HEK293 (cell line): Measurements from ENCODE around the gene PRCC.

Experiments used
- CTCF ChIA-PET: fragments of 350-600 bp; formaldehyde crosslinking; extraction: SDS; loops from one replicate; lab custom pipeline; 2021; ENCODE audit warnings: antibody characterized with exemption; lab: Yijun Ruan, JAX
- POLR2A ChIA-PET: fragments of 300-600 bp; formaldehyde crosslinking; extraction: SDS; loops from one replicate; lab custom pipeline; 2020; ENCODE audit warnings: antibody characterized with exemption, inconsistent platforms; lab: Yijun Ruan, JAX
- H3K27ac ChIP-seq: fragments of 200-500 bp; sonication (Bioruptor generic); 2 replicates; pipeline ENCODE4 v1.5.1; 2014; ENCODE audit warnings: low read depth, low read length, control low read depth, inconsistent platforms; ENCODE audit errors: extremely low read depth
- H3K36me3 ChIP-seq, 2 experiments: fragments of 200-500 bp in 1 of 2; sonication (Bioruptor generic) in 1 of 2; 1 replicate in 1 of 2; 2 replicates in 1 of 2; pipeline ENCODE4 v1.5.1; 2014 to 2017; ENCODE audit warnings: inconsistent platforms in 2 of 2, low read length in 2 of 2; ENCODE audit not compliant: control insufficient read depth in 2 of 2, insufficient read depth in 1 of 2
- H3K4me1 ChIP-seq: fragments of 200-500 bp; sonication (Bioruptor generic); 2 replicates; pipeline ENCODE4 v1.5.1; 2014; ENCODE audit warnings: mild to moderate bottlenecking, low read length, inconsistent platforms; ENCODE audit not compliant: control insufficient read depth, insufficient read depth
- H3K4me3 ChIP-seq: 2 replicates; pipeline ENCODE4 v1.5.1; 2011; ENCODE audit warnings: low read depth, mild to moderate bottlenecking, control low read depth, low read length, moderate library complexity
- H3K9me3 ChIP-seq: fragments of 200-500 bp; sonication (Bioruptor generic); 2 replicates; pipeline ENCODE4 v1.5.1; 2014; ENCODE audit warnings: low read depth, low read length, inconsistent platforms; ENCODE audit not compliant: control insufficient read depth, insufficient read depth
- BCL11A ChIP-seq: fragments of 450-650 bp; formaldehyde crosslinking; IDR thresholded peaks from 2 replicates; pipeline ENCODE4 v1.5.1; 2016; ENCODE audit warnings: low read depth, missing biosample characterization, missing genetic modification characterization
- BCL11B ChIP-seq: fragments of 450-650 bp; formaldehyde crosslinking; IDR thresholded peaks from 2 replicates; pipeline ENCODE4 v1.5.1; 2016; ENCODE audit warnings: low read depth, missing biosample characterization, missing genetic modification characterization
- KLF1 ChIP-seq: fragments of 450-650 bp; formaldehyde crosslinking; IDR thresholded peaks from 2 replicates; pipeline ENCODE4 v1.5.1; 2016; ENCODE audit warnings: missing biosample characterization, missing genetic modification characterization
- MYNN ChIP-seq: fragments of 450-650 bp; formaldehyde crosslinking; IDR thresholded peaks from 2 replicates; pipeline ENCODE4 v1.5.1; 2016; ENCODE audit warnings: missing biosample characterization, missing genetic modification characterization, borderline replicate concordance
- PRDM1 ChIP-seq: fragments of 450-650 bp; formaldehyde crosslinking; IDR thresholded peaks from 2 replicates; pipeline ENCODE4; 2016; ENCODE audit warnings: missing biosample characterization, missing genetic modification characterization
- RBAK ChIP-seq: fragments of 450-650 bp; formaldehyde crosslinking; IDR thresholded peaks from 2 replicates; pipeline ENCODE4 v1.5.1; 2016; ENCODE audit warnings: missing biosample characterization, missing genetic modification characterization
- ZNF140 ChIP-seq: fragments of 450-650 bp; formaldehyde crosslinking; IDR thresholded peaks from 2 replicates; pipeline ENCODE4 v1.5.1; 2016; ENCODE audit warnings: missing biosample characterization, missing genetic modification characterization
- ZNF2 ChIP-seq: fragments of 450-650 bp; formaldehyde crosslinking; IDR thresholded peaks from 2 replicates; pipeline ENCODE4 v1.5.1; 2016; ENCODE audit warnings: missing biosample characterization, missing genetic modification characterization
- ZNF221 ChIP-seq: fragments of 450-650 bp; formaldehyde crosslinking; IDR thresholded peaks from 2 replicates; pipeline ENCODE4 v1.5.1; 2017; ENCODE audit warnings: missing biosample characterization, missing genetic modification characterization, borderline replicate concordance
- ZNF302 ChIP-seq: fragments of 450-650 bp; formaldehyde crosslinking; IDR thresholded peaks from 2 replicates; pipeline ENCODE4 v1.5.1; 2016; ENCODE audit warnings: missing biosample characterization, missing genetic modification characterization, low read depth
- ZNF350 ChIP-seq: fragments of 450-650 bp; formaldehyde crosslinking; IDR thresholded peaks from 2 replicates; pipeline ENCODE4 v1.5.0; 2017; ENCODE audit warnings: missing biosample characterization, mild to moderate bottlenecking, missing genetic modification characterization
- ZNF366 ChIP-seq: fragments of 450-650 bp; formaldehyde crosslinking; conservative IDR thresholded peaks from 2 replicates; pipeline ENCODE4 v1.5.1; 2016; ENCODE audit warnings: missing biosample characterization, missing genetic modification characterization
- ZNF394 ChIP-seq: fragments of 450-650 bp; formaldehyde crosslinking; IDR thresholded peaks from 2 replicates; pipeline ENCODE4 v1.5.1; 2016; ENCODE audit warnings: missing biosample characterization, missing genetic modification characterization, mild to moderate bottlenecking, moderate library complexity, borderline replicate concordance
- ZNF501 ChIP-seq: fragments of 450-650 bp; formaldehyde crosslinking; IDR thresholded peaks from 2 replicates; pipeline ENCODE4 v1.5.1; 2016; ENCODE audit warnings: missing biosample characterization, missing genetic modification characterization
- ZNF629 ChIP-seq: fragments of 450-650 bp; formaldehyde crosslinking; IDR thresholded peaks from 2 replicates; pipeline ENCODE4 v1.5.1; 2017; ENCODE audit warnings: missing biosample characterization, missing genetic modification characterization
- ZNF664 ChIP-seq: fragments of 450-650 bp; formaldehyde crosslinking; IDR thresholded peaks from 2 replicates; pipeline ENCODE4 v1.5.1; 2016; ENCODE audit warnings: missing biosample characterization, missing genetic modification characterization
- TF ChIP-seq, protein P1 (sequence below): fragments of 450-650 bp; formaldehyde crosslinking; IDR thresholded peaks from 2 replicates; pipeline ENCODE4 v1.5.1; 2016; ENCODE audit warnings: missing biosample characterization, missing genetic modification characterization
- TF ChIP-seq, protein P2 (sequence below): fragments of 450-650 bp; formaldehyde crosslinking; IDR thresholded peaks from 2 replicates; pipeline ENCODE4 v1.5.1; 2016; ENCODE audit warnings: missing biosample characterization, missing genetic modification characterization
- TF ChIP-seq, protein P3 (sequence below): fragments of 450-650 bp; formaldehyde crosslinking; IDR thresholded peaks from 2 replicates; pipeline ENCODE4 v1.5.1; 2017; ENCODE audit warnings: missing biosample characterization, missing genetic modification characterization
- TF ChIP-seq, protein P4 (sequence below): fragments of 450-650 bp; formaldehyde crosslinking; IDR thresholded peaks from 2 replicates; pipeline ENCODE4 v1.5.1; 2016; ENCODE audit warnings: missing biosample characterization, missing genetic modification characterization, borderline replicate concordance

PRCC gene

GRCh38 chr1:156721535-156721934 is 45.8 kb upstream of the PRCC start:
- H3K4me3 ChIP-seq, result no peak overlapping the region
- ChIA-PET POLR2A (interaction anchor here (0.6 to 1.7 kb wide), 5 partner anchors 19 to 97 kb away, joined by 3 to 10 read pairs (median 4); partner anchors contain the start of genes HDGF and MRPL24), CTCF (interaction anchor here (0.5 to 7.1 kb wide), 11 partner anchors 9 to 206 kb away, joined by 3 to 112 read pairs (median 4); partner anchors contain the start of gene CRABP2)
- H3K9me3 ChIP-seq, result no peaks in the 10 kb centered on the region
- no peaks in the 10 kb centered on the region; the same call in 1 of the 2 replicates for H3K4me1 ChIP-seq
- TF ChIP-seq RBAK (tag by site-specific recombination) (no peak), ZNF221 (tag by site-specific recombination) (no peak), ZNF140 (tag by site-specific recombination) (no peak)
- TF ChIP-seq, protein P1, sequence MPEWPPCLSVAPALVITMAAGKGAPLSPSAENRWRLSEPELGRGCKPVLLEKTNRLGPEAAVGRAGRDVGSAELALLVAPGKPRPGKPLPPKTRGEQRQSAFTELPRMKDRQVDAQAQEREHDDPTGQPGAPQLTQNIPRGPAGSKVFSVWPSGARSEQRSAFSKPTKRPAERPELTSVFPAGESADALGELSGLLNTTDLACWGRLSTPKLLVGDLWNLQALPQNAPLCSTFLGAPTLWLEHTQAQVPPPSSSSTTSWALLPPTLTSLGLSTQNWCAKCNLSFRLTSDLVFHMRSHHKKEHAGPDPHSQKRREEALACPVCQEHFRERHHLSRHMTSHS (tag by site-specific recombination), result no peak
- peaks cover 7 to 66% of the 10 kb centered on the region in 2 experiments; a peak in 2 of 3 replicates for H3K36me3 ChIP-seq
- H3K27ac ChIP-seq, result no peak overlapping the region

GRCh38 chr1:156725683-156726280 is 41.6 kb upstream of the PRCC start:
- ChIA-PET POLR2A (interaction anchor here (1.0 to 4.8 kb wide), 12 partner anchors 16 to 169 kb away, joined by 3 to 84 read pairs (median 8); partner anchors contain the start of genes CRABP2, HDGF, MRPL24 and NTRK1), CTCF (interaction anchor here (0.6 to 10.1 kb wide), 65 partner anchors 10 to 437 kb away, joined by 3 to 526 read pairs (median 6); partner anchors contain the start of genes CRABP2, HAPLN2, HDGF and INSRR)
- Histone ChIP-seq H3K4me1 (peaks cover 7% of the 10 kb centered on the region), H3K36me3 (peaks cover 7 to 60% of the 10 kb centered on the region in 2 experiments; a peak in 2 of 3 replicates), H3K4me3 (peak overlapping the region; percentile 24), H3K9me3 (no peaks in the 10 kb centered on the region), H3K27ac (no peak overlapping the region)
- TF ChIP-seq ZNF394 (tag by site-specific recombination) (peak; percentile 39; the same call in 1 of the 2 replicates), BCL11B (tag by site-specific recombination) (no peak), ZNF366 (tag by site-specific recombination) (peak; percentile 84), MYNN (tag by site-specific recombination) (no peak), PRDM1 (tag by site-specific recombination) (peak; percentile 100), ZNF664 (tag by site-specific recombination) (no peak), BCL11A (tag by site-specific recombination) (peak; percentile 52; the same call in 1 of the 2 replicates), ZNF2 (tag by site-specific recombination) (peak; percentile 62; the same call in 1 of the 2 replicates), KLF1 (tag by site-specific recombination) (no peak; the same call in 1 of the 2 replicates), ZNF302 (tag by site-specific recombination) (no peak), ZNF350 (tag by site-specific recombination) (no peak), ZNF501 (tag by site-specific recombination) (peak; percentile 85), ZNF629 (tag by site-specific recombination) (peak; percentile 55)
- TF ChIP-seq, protein P2, sequence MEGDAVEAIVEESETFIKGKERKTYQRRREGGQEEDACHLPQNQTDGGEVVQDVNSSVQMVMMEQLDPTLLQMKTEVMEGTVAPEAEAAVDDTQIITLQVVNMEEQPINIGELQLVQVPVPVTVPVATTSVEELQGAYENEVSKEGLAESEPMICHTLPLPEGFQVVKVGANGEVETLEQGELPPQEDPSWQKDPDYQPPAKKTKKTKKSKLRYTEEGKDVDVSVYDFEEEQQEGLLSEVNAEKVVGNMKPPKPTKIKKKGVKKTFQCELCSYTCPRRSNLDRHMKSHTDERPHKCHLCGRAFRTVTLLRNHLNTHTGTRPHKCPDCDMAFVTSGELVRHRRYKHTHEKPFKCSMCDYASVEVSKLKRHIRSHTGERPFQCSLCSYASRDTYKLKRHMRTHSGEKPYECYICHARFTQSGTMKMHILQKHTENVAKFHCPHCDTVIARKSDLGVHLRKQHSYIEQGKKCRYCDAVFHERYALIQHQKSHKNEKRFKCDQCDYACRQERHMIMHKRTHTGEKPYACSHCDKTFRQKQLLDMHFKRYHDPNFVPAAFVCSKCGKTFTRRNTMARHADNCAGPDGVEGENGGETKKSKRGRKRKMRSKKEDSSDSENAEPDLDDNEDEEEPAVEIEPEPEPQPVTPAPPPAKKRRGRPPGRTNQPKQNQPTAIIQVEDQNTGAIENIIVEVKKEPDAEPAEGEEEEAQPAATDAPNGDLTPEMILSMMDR (tag by site-specific recombination), result peak; percentile 98
- TF ChIP-seq, protein P3, sequence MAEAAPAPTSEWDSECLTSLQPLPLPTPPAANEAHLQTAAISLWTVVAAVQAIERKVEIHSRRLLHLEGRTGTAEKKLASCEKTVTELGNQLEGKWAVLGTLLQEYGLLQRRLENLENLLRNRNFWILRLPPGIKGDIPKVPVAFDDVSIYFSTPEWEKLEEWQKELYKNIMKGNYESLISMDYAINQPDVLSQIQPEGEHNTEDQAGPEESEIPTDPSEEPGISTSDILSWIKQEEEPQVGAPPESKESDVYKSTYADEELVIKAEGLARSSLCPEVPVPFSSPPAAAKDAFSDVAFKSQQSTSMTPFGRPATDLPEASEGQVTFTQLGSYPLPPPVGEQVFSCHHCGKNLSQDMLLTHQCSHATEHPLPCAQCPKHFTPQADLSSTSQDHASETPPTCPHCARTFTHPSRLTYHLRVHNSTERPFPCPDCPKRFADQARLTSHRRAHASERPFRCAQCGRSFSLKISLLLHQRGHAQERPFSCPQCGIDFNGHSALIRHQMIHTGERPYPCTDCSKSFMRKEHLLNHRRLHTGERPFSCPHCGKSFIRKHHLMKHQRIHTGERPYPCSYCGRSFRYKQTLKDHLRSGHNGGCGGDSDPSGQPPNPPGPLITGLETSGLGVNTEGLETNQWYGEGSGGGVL (tag by site-specific recombination), result no peak
- TF ChIP-seq, protein P4, sequence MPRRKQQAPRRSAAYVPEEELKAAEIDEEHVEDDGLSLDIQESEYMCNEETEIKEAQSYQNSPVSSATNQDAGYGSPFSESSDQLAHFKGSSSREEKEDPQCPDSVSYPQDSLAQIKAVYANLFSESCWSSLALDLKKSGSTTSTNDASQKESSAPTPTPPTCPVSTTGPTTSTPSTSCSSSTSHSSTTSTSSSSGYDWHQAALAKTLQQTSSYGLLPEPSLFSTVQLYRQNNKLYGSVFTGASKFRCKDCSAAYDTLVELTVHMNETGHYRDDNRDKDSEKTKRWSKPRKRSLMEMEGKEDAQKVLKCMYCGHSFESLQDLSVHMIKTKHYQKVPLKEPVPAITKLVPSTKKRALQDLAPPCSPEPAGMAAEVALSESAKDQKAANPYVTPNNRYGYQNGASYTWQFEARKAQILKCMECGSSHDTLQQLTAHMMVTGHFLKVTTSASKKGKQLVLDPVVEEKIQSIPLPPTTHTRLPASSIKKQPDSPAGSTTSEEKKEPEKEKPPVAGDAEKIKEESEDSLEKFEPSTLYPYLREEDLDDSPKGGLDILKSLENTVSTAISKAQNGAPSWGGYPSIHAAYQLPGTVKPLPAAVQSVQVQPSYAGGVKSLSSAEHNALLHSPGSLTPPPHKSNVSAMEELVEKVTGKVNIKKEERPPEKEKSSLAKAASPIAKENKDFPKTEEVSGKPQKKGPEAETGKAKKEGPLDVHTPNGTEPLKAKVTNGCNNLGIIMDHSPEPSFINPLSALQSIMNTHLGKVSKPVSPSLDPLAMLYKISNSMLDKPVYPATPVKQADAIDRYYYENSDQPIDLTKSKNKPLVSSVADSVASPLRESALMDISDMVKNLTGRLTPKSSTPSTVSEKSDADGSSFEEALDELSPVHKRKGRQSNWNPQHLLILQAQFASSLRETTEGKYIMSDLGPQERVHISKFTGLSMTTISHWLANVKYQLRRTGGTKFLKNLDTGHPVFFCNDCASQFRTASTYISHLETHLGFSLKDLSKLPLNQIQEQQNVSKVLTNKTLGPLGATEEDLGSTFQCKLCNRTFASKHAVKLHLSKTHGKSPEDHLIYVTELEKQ (tag by site-specific recombination), result no peak
